K562 (cell line): ENCODE data around the gene CREBL2. TPM values are rescaled to one million over a fixed set of nuclear protein-coding genes. Genes with fewer than 3 reads are reported as not detected.

Experiments
- ATF7 ChIP-seq: fragments of 450-650 bp; IDR thresholded peaks from 2 replicates; pipeline ENCODE4 v1.7.1; 2014; ENCODE audit warnings: mild to moderate bottlenecking, moderate library complexity
- C11orf30 ChIP-seq: fragments of 450-650 bp; IDR thresholded peaks from 2 replicates; pipeline ENCODE4 v1.6.1; 2016; ENCODE audit warnings: low read depth, mild to moderate bottlenecking
- CEBPG ChIP-seq, 3 experiments: fragments of 200-800 bp in 1 of 3; sonication (Bioruptor generic) in 1 of 3; sonication (generic) in 1 of 3; formaldehyde crosslinking in 1 of 3; IDR thresholded peaks in 2 of 3; conservative IDR thresholded peaks in 1 of 3; 2 replicates each; pipeline versions ENCODE4 v1.6.1 to v1.8.0; 2016 to 2022; ENCODE audit warnings: missing compliant biosample characterization in 2 of 3, missing genetic modification characterization in 2 of 3, mild to moderate bottlenecking in 1 of 3, missing genetic modification reagents in 1 of 3
- CREM ChIP-seq: IDR thresholded peaks from 2 replicates; pipeline ENCODE4 v1.6.1; 2014; ENCODE audit warnings: antibody characterized with exemption, low read depth
- CXXC5 ChIP-seq: fragments of 250-450 bp; sonication (Bioruptor Pico); IDR thresholded peaks from 2 replicates; pipeline ENCODE4 v1.8.0; 2022; ENCODE audit warnings: inconsistent platforms, mild to moderate bottlenecking, moderate library complexity
- ETS2 ChIP-seq: IDR thresholded peaks from 2 replicates; pipeline ENCODE4 v1.6.1; 2016; ENCODE audit warnings: borderline replicate concordance, missing genetic modification characterization, mild to moderate bottlenecking, moderate library complexity, missing compliant biosample characterization; ENCODE audit not compliant: poor library complexity, severe bottlenecking
- HES1 ChIP-seq: fragments of 450-650 bp; IDR thresholded peaks from 2 replicates; pipeline ENCODE4 v1.6.1; 2016; ENCODE audit warnings: low read depth, mild to moderate bottlenecking, moderate library complexity
- ILK ChIP-seq: fragments of 450-650 bp; IDR thresholded peaks from 2 replicates; pipeline ENCODE4 v1.6.1; 2016; ENCODE audit warnings: missing genetic modification characterization, low read depth, mild to moderate bottlenecking, missing compliant biosample characterization, moderate library complexity, borderline replicate concordance
- JUN ChIP-seq, 2 experiments: sonication (generic) in 1 of 2; formaldehyde crosslinking in 1 of 2; IDR thresholded peaks; 2 replicates each; pipeline versions ENCODE4 v1.6.1 to v1.8.0; 2012 to 2022; ENCODE audit warnings: borderline replicate concordance in 2 of 2, mild to moderate bottlenecking in 2 of 2, improper control_type of control experiment in 1 of 2, low read depth in 1 of 2, low read length in 1 of 2, missing genetic modification reagents in 1 of 2
- YY1 ChIP-seq, 3 experiments: IDR thresholded peaks; 2 replicates each; pipeline ENCODE4 v1.6.1; 2011; ENCODE audit warnings: low read length in 2 of 3, mild to moderate bottlenecking in 2 of 3, moderate library complexity in 2 of 3, borderline replicate concordance in 1 of 3, control low read depth in 1 of 3, low read depth in 1 of 3; ENCODE audit not compliant: insufficient read depth in 3 of 3, insufficient replicate concordance in 2 of 3, control insufficient read depth in 1 of 3, insufficient read length in 1 of 3; ENCODE audit errors: extremely low read depth in 1 of 3
- ZNF407 ChIP-seq: fragments of 450-650 bp; IDR thresholded peaks from 2 replicates; pipeline ENCODE4 v1.6.1; 2016; ENCODE audit warnings: low read depth
- polyA plus RNA-seq, 8 experiments: library from polyadenylated mRNA; depleted of rRNA in 4 of 8; stranded (reverse) in 5 of 8; unstranded in 3 of 8; fragments of >200 nt; fragmentation: Nextera tagmentation in 2 of 8; fragmentation: Illumina TruSeq in 1 of 8; extraction: Ambion mirVana in 2 of 8; extraction: Trizol in 1 of 8; gene quantifications; 2 replicates each; pipeline versions ENCODE4 v1.2.1 to v1.2.3, GENCODE V29; 2011 to 2014; ENCODE audit warnings: inconsistent platforms in 1 of 8, missing spikeins in 1 of 8
- total RNA-seq, 7 experiments: library from RNA; depleted of rRNA in 6 of 7; stranded (reverse); fragments of >200 nt in 6 of 7; fragmentation: Illumina TruSeq in 2 of 7; extraction: Trizol in 2 of 7; gene quantifications; 2 replicates each; pipeline versions ENCODE4 v1.2.1 to v1.2.3, GENCODE V29; 2011 to 2021; ENCODE audit warnings: low replicate concordance in 1 of 7
- TF ChIP-seq, protein P1 (sequence below): sonication (generic); formaldehyde crosslinking; IDR thresholded peaks from 2 replicates; pipeline ENCODE4 v1.8.0; 2022; ENCODE audit warnings: mild to moderate bottlenecking, missing genetic modification reagents
- TF ChIP-seq, protein P2 (sequence below): fragments of 450-650 bp; IDR thresholded peaks from 2 replicates; pipeline ENCODE4 v1.6.1; 2014; ENCODE audit warnings: low read depth, mild to moderate bottlenecking, moderate library complexity, borderline replicate concordance

CREBL2 gene
- total and polyA plus RNA-seq, 9 of the 15 experiments (the other 6 are each of a cell fraction or from before 2014, with no cell fraction given): 1.7 to 7.3 (median 5.2) TPM

DNA sequence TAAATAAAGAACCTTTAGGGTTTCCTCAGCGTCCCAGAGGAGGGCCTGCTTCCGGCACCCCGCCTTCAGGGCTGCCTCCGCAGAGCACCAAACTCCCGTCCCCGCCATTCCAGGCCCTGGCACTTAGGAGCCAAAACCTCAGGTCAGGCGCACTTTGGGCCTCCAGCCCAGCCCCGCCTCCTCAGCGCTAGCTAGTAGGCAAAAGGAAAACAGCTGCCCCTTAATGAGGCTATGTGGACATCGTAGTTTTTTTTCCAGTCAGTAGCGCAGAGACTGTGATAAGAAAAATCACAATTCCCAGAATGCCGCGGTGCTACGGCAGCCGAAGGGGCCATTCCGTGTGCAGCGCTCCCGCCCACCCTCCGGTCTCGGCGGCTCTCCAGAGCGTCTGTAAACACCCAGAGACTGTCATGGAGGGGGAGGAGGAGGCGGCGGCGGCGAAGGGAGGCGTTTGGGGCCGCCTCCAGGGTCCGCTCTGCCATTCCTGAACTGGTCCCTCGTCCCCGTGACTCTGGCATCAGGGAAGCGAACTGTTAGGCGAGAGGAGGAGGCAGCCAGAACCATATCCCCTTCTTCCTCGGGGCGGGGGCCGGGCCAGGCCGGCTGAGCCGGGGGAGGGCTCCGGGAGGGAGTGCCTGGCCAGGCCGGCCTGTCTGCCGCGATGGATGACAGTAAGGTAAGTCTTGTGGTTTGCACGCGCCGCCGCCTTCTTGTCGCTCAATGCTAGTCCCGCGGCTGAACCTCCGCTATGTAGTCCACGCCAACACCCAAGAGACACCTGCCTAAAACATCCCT, at the start of gene CREBL2 (continued):
- TF ChIP-seq, protein P1, sequence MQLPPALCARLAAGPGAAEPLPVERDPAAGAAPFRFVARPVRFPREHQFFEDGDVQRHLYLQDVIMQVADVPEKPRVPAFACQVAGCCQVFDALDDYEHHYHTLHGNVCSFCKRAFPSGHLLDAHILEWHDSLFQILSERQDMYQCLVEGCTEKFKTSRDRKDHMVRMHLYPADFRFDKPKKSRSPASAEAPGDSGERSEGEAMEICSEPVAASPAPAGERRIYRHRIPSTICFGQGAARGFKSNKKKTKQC (CRISPR knock-in tag): peak; percentile 50; the same call in 1 of the 2 replicates
- TF ChIP-seq, protein P2, sequence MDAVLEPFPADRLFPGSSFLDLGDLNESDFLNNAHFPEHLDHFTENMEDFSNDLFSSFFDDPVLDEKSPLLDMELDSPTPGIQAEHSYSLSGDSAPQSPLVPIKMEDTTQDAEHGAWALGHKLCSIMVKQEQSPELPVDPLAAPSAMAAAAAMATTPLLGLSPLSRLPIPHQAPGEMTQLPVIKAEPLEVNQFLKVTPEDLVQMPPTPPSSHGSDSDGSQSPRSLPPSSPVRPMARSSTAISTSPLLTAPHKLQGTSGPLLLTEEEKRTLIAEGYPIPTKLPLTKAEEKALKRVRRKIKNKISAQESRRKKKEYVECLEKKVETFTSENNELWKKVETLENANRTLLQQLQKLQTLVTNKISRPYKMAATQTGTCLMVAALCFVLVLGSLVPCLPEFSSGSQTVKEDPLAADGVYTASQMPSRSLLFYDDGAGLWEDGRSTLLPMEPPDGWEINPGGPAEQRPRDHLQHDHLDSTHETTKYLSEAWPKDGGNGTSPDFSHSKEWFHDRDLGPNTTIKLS: peak; percentile 80
- no peak for TF ChIP-seq HES1
- peak; percentile 37 for TF ChIP-seq C11orf30
- no peak for TF ChIP-seq ILK (tag)
- peak; percentile 99 for TF ChIP-seq ZNF407
- no peak for TF ChIP-seq ETS2
- TF ChIP-seq CREM: peak; percentile 78
- TF ChIP-seq CXXC5 (CRISPR knock-in tag): peak; percentile 68
- TF ChIP-seq CEBPG (CRISPR knock-in tag; IDR thresholded peaks at IDR 0.05): no peak
- no peak for TF ChIP-seq CEBPG (tag; conservative IDR thresholded peaks at IDR 0.05 in 1 of 2, IDR thresholded peaks at IDR 0.05 in 1 of 2)
- TF ChIP-seq YY1 (IDR thresholded peaks at IDR 0.05; ENCODE audit: borderline replicate concordance in 1 of 3, control insufficient read depth in 1 of 3, extremely low read depth in 1 of 3, insufficient read depth in 3 of 3, insufficient read length in 1 of 3, insufficient replicate concordance in 2 of 3, low read depth in 1 of 3, low read length in 2 of 3): peak; percentile 31 to 77 (median 59)
- TF ChIP-seq ATF7: peak; percentile 82
- 0 out of 2 replicates have a peak, but pooled peaks have one; percentile 11 for TF ChIP-seq JUN (IDR thresholded peaks at IDR 0.05; ENCODE audit: borderline replicate concordance, low read depth, low read length)
- no peak for TF ChIP-seq JUN (CRISPR knock-in tag; IDR thresholded peaks at IDR 0.05; ENCODE audit: borderline replicate concordance)
